Suprapubic skin (tissue), 4 donors: ENCODE data around the gene PNLDC1. TPM values are rescaled to one million over a fixed set of nuclear protein-coding genes. Genes with fewer than 3 reads are reported as not detected.

ENCODE experiments used
- DNase-seq, 2 donors: peaks; one replicate each; pipeline ENCODE4 v3.0.0-alpha.2; 2019; ENCODE audit warnings: low spot score in 2 of 2
- H3K27ac ChIP-seq: fragments of 200-600 bp; sonication (generic); one replicate; pipeline ENCODE4 v1.5.1; 2019
- H3K27me3 ChIP-seq: fragments of 200-600 bp; sonication (generic); one replicate; pipeline ENCODE4 v1.5.1; 2019
- H3K36me3 ChIP-seq: fragments of 200-600 bp; sonication (generic); one replicate; pipeline ENCODE4 v1.5.1; 2019
- H3K4me1 ChIP-seq: fragments of 200-600 bp; sonication (generic); one replicate; pipeline ENCODE4 v1.5.1; 2019
- H3K4me3 ChIP-seq: fragments of 200-600 bp; sonication (generic); one replicate; pipeline ENCODE4 v1.5.1; 2019; ENCODE audit warnings: mild to moderate bottlenecking
- H3K9me3 ChIP-seq: fragments of 200-600 bp; sonication (generic); one replicate; pipeline ENCODE4 v1.5.1; 2019
- CTCF ChIP-seq, 2 donors: fragments of 200-600 bp in 1 of 2; fragments of 450-650 bp in 1 of 2; sonication (generic) in 1 of 2; IDR thresholded peaks; one replicate each; pipeline ENCODE4 v1.5.1; 2016 to 2019; ENCODE audit warnings: antibody characterized with exemption in 2 of 2, mild to moderate bottlenecking in 1 of 2, moderate library complexity in 1 of 2
- EP300 ChIP-seq: sonication (generic); formaldehyde crosslinking; IDR thresholded peaks from one replicate; pipeline ENCODE4 v1.6.1; 2017; ENCODE audit warnings: antibody characterized with exemption
- POLR2A ChIP-seq, 2 donors: fragments of 450-650 bp; IDR thresholded peaks; one replicate each; pipeline ENCODE4 v1.6.1; 2017; ENCODE audit warnings: antibody characterized with exemption in 2 of 2, mild to moderate bottlenecking in 2 of 2, moderate library complexity in 2 of 2
- POLR2AphosphoS5 ChIP-seq, 3 donors: sonication (generic); formaldehyde crosslinking; IDR thresholded peaks; one replicate each; pipeline ENCODE4 v1.6.1; 2017; ENCODE audit warnings: antibody characterized with exemption in 3 of 3
- WGBS: methylation state at CpG from one replicate; pipeline ENCODE4 v1.1.5; 2018; 5-methylcytosine and 5-hydroxymethylcytosine counted together
- total RNA-seq, 4 donors: library from RNA; depleted of rRNA; stranded (reverse); fragments of >200 nt; gene quantifications; one replicate each; pipeline ENCODE4 v1.1.0, GENCODE V29; 2016

PNLDC1 gene
- 1 to 10 TPM; 1.1 to 4.4 (median 2.9) TPM for total RNA-seq

GRCh38 chr6:159800141-159800865, at the start of gene PNLDC1:
Gene PNLDC1, plus strand, starts transcription at chr6:159800276. Its CDS starts 32 bp downstream, at chr6:159800308.
- H3K9me3 ChIP-seq: no peaks in the 10 kb centered on the region
- H3K27me3 ChIP-seq: no peaks in the 10 kb centered on the region
- H3K4me1 ChIP-seq: no peaks in the 10 kb centered on the region
- no peak within 1 kb of the TSS for H3K27ac ChIP-seq
- TF ChIP-seq EP300: no peak
- TF ChIP-seq CTCF (IDR thresholded peaks at IDR 0.05): no peak
- no peak for TF ChIP-seq POLR2AphosphoS5 (IDR thresholded peaks at IDR 0.05)
- TF ChIP-seq POLR2A (IDR thresholded peaks at IDR 0.05): no peak
- peaks cover 45% of the 10 kb centered on the region for H3K36me3 ChIP-seq
- no peak for DNase-seq
- no peak within 1 kb of the TSS for H3K4me3 ChIP-seq
- WGBS: 87% methylated on average over 36 of the region's 50 CpGs

GRCh38 chr6:159751448-159751847, 48.6 kb upstream of the PNLDC1 start:
- peaks cover 90% of the 10 kb centered on the region for H3K36me3 ChIP-seq

DNA sequence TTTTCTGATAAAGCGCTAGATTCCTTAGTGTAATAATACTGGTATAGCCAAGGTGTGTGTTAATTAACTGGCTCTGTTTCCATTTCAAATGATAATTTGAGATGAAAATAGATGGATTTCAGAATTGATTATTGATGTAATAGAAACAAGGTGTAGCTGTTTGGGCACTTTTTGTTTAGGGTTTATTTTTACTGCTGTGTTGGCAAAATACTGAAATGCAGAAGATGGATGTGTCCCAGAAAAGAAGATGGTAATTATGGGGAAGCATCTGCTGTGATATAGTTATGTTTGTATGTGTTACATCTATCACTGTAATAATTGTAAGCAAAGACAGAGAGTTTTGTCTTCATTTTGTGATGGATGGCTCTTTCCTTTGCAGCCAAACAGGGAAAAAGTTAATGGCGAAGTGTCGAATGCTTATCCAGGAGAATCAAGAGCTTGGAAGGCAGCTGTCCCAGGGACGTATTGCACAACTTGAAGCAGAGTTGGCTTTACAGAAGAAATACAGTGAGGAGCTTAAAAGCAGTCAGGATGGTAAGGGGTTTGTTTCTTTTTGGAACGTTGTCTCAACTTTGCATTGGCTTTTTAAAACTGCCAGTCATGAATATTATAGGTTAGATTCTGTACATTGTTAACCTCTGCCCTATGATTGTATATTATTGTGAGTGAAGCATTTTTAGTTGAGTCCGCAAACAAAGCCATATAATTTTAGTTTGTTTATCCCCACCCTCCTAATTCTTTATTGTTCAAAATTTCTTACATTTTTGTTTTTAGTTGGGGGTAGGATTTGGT, 46.8 kb upstream of the PNLDC1 start:
- H3K27ac ChIP-seq: no peak overlapping the region
- TF ChIP-seq POLR2AphosphoS5 (IDR thresholded peaks at IDR 0.05) (no peak), EP300 (no peak), POLR2A (IDR thresholded peaks at IDR 0.05) (no peak), CTCF (IDR thresholded peaks at IDR 0.05) (no peak)
- 87% methylated on average over 6 of the region's 6 CpGs for WGBS
- DNase-seq: no peak
- H3K4me1 ChIP-seq: no peaks in the 10 kb centered on the region
- H3K27me3 ChIP-seq: no peaks in the 10 kb centered on the region
- no peak overlapping the region for H3K4me3 ChIP-seq
- no peaks in the 10 kb centered on the region for H3K9me3 ChIP-seq
- H3K36me3 ChIP-seq: peaks cover 81% of the 10 kb centered on the region

More at GRCh38 chr6:159751448-159751847, 48.6 kb upstream of the PNLDC1 start:
- no peak for DNase-seq
- Histone ChIP-seq H3K27ac (no peak overlapping the region), H3K27me3 (no peaks in the 10 kb centered on the region), H3K4me3 (no peak overlapping the region), H3K9me3 (no peaks in the 10 kb centered on the region), H3K4me1 (no peaks in the 10 kb centered on the region)
- WGBS: 90% methylated on average over 3 of the region's 3 CpGs
- TF ChIP-seq POLR2AphosphoS5 (IDR thresholded peaks at IDR 0.05) (no peak), CTCF (IDR thresholded peaks at IDR 0.05) (no peak), POLR2A (IDR thresholded peaks at IDR 0.05) (no peak), EP300 (no peak)

DNA sequence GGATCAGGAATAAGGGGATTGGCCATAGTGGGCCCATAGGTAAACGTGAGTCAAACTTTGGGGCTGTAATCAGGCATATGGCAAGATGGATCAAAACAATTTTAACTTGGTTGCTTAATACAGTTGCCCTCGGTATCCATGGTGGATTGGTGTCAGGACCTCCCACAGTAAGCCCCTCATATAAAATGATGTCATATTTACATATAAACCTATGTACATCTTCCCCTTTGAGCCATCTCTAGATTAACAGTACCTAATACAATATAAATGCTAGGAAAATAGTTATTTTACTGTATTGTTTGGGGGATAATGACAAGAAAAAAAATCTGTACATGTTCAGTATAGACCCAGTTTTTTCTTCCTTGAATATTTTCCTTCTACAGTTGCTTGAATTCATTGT, 45.7 kb upstream of the PNLDC1 start:
- peaks cover 76% of the 10 kb centered on the region for H3K36me3 ChIP-seq

More for the DNA sequence above, 45.7 kb upstream of the PNLDC1 start:
- Histone ChIP-seq H3K4me1 (no peaks in the 10 kb centered on the region), H3K27ac (no peak overlapping the region), H3K4me3 (no peak overlapping the region), H3K27me3 (no peaks in the 10 kb centered on the region), H3K9me3 (no peaks in the 10 kb centered on the region)
- WGBS: 86% methylated on average over 2 of the region's 2 CpGs
- DNase-seq: no peak
- TF ChIP-seq POLR2A (IDR thresholded peaks at IDR 0.05) (no peak), POLR2AphosphoS5 (IDR thresholded peaks at IDR 0.05) (no peak), EP300 (no peak), CTCF (IDR thresholded peaks at IDR 0.05) (no peak)
